T follicular helper cell (primary cell): ENCODE results near the gene LSM3.
"Not testable (repeated sequence)": the region's sequence is repeated elsewhere in the genome, so short reads cannot be mapped to it uniquely, and the experiment has no call there.

ENCODE experiments used
- DNase-seq: peaks from one replicate; pipeline ENCODE4 v3.0.0-alpha.2; 2020; ENCODE audit warnings: low read depth

LSM3 gene

DNA sequence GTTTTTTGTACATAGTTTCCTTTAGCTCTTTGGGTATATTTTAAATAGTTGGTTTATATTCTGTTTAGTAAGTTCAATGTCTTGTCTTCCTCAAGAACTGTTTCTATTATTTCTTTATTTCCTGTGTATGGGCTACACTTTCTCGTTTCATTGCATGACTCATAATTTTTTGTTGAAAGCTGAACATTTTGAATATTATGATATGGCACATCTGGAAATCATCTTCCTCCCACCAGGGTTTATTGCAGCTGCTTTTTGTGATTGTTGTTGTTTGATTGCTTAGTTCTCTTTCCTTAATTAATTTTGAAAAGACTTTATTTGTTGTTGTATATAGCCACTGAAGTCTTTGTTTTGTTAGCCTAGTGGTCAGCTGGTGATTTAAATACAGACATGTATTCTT is 43.8 kb downstream of the LSM3 start:
- DNase-seq, result no peak

DNA sequence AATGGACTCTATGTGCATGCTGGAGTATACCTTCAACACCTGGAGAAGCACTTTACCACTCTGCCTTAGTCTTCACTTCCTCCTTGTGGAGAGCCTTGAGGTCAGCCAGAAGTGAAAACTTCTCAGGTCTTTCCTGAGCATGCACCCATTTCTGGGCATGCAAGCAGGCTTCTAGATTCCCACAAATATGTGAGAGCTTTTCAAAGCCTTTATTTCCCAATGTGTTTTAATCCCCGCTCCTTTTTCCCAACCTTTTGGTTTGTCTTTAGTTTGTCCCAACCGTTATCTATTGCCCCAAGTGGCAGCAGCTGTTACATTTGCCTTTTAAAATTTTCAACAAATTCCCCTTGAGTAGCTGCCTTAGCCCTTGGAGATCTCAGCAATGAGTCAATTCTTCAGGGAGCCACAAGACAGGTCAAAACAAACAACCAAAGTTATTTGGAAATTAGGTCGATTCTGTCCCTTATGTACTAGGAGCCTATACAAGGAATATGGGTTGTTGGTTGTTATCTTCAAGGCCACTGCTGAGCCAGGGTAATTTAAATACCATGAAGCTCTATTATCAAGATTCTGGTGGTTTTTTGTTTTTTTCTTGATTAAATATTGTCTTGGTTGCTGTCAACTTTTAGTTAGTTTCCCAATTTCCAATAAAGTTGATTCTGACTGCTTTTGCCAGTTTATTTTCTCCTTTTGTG is 44.4 kb downstream of the LSM3 start:
- no peak for DNase-seq

DNA sequence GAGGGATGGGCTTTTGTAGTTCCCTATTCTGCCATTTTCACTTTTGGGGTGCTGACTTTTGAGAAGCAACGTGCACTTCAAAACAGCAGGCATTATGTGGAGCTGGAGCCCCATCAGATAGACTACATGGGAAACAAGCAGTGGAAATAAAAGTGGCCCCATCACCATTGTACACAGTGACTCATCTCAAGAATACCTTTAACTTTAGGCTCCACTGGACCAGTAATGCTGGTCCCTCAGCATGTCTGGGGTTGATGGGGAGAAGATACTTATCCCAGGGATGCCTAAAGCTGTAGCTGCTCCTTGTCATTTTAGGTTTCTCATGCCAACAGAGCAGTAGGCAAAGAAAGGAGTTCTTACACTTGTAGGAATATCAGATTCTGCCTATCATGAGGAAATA is 45.0 kb downstream of the LSM3 start:
- no peak for DNase-seq

DNA sequence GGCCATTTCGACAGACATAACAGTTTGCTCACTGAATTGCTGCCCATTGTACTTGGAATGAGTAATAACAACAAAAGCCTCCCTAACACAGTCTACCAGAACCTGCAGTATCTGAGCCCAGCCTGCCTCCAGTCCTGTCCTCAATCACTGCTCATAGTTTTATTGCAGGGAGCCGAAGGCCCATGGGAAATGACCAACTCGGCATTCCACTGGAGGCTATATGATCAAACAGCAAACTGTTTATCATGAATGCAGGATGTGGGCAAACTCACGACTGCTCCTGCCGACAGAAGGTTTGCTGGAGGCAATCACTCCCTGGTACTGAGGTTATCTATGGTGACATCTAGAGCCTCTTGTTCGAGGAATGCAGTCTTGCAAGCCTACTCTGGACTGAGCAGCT is 46.3 kb downstream of the LSM3 start:
- DNase-seq, result no peak

DNA sequence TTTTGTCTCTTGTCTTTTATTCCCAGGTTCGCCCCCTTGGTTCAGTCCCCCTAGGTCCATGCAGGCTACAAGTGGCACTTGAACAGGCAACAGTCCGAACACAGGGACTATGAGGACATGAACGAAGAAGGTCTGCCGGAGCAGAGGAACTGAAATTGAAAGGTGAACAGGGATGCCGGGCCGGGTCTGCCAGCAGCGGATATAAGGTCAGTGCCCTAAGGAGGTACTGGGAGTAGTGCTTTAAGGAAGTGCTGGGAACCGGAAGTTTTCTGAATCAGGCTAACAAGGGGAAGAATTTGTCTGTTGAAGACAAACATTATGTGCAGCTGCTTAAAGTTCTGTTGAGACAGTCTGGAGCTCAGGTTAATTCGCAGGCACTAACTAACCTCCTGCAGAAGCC is 46.8 kb downstream of the LSM3 start:
- DNase-seq, result no peak

DNA sequence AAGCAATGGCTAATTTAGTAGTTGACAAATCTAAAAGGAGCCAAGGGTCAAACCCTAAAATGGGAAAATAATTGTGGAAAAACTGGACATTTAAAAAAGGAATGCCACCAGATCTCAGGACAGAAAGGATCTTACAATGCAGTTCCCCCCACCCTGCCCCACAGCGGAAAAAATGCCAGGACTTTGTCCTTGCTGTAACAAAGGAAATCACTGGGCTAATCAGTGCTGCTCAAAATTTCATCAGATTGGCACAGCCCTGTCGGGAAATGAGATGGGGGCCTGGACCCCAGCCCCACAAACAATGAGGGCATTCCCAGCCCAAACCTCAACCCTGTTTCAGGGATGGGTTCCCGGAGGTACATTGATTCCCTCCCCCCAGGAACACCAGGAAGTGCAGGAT is 47.7 kb downstream of the LSM3 start:
- not testable (repeated sequence) for DNase-seq

DNA sequence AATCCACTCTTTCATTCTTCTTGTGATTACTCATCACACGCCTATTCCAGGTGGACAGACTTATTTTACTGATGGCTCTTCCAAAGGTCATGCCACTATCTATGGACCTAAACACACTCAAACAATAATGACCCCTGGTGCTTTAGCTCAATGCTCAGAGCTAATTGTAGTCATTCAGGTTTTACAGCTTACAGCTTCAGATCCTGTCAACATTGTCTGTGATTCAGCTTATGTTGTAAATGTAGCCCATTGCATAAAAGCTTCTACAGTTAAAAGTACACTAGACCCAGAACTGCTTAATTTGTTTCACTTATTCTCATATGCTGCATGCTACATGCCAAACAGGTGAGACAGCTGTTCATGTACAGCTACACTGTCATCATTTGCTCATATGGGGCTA is 49.2 kb downstream of the LSM3 start:
- DNase-seq, result no peak

DNA sequence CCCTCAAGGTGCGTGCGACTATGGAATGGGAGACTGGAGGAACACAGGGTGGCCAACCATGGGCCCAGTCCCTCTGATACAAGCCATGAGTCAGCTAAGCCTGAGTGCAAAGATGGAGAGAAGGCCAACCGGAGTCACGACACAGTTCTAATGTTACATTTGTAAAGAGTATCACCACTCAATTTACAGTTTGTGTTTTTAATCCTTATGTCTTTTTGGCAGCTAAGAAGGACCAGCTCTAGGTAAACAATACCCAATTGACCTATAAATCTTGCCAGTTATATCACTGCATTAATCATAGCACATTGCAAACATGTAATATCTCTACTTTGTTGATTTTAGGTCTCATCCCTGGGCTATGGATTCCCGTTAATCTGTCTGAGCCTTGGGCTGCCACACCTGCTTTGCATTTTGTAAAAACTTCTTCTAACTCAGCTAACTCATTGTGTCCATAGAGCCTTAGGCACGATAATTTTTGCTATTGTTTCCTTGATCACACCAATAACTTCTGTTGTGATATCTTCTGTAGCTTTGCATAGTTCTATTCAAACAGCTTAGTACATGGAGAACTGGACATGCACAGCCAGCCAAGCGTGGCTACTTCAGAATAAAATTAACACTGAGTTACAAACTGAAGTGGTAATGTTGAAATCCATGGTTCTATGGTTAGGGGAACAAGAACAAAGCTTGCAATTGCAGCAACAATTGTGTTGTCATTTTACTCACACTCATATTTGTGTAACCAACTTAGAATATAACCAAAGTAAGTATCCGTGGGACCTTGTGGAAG is 50.3 kb downstream of the LSM3 start:
- DNase-seq, result no peak

DNA sequence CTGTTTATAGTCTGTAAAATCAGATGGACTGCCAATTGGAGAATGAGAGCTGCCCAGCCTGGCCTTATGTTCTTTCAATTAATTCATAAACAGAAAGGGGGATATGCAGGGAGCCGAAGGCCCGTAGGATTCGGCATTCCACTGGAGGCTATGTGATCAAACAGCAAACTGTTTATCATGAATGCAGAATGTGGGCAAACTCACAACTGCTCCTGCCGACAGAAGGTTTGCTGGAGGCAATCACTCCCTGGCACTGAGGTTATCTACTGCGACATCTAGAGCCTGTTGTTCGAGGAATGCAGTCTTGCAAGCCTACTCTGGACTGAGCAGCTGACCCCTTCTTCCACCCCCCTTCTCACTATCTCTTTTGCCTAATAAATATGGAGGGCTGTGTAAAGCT is 51.1 kb downstream of the LSM3 start:
- DNase-seq, result not testable (repeated sequence)

DNA sequence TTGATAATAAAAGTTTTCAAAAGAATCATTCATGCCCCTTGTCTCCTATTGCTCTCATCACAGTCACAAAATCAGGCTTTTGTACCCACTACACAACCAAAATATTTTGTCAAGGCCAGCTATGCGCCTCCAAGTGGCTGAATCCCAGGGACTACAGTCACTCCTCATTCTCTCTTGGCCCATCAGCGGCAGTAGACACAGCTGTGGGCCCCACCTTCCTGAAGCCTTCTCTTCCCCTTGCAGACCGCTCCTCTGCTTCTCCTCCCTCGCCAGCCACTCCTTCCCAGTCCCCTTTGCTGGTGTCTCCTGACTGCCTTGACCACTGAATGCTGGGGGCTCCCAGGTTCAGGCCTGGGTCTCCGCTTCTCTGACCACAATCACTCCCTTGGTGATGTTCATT is 52.1 kb downstream of the LSM3 start:
- no peak for DNase-seq

DNA sequence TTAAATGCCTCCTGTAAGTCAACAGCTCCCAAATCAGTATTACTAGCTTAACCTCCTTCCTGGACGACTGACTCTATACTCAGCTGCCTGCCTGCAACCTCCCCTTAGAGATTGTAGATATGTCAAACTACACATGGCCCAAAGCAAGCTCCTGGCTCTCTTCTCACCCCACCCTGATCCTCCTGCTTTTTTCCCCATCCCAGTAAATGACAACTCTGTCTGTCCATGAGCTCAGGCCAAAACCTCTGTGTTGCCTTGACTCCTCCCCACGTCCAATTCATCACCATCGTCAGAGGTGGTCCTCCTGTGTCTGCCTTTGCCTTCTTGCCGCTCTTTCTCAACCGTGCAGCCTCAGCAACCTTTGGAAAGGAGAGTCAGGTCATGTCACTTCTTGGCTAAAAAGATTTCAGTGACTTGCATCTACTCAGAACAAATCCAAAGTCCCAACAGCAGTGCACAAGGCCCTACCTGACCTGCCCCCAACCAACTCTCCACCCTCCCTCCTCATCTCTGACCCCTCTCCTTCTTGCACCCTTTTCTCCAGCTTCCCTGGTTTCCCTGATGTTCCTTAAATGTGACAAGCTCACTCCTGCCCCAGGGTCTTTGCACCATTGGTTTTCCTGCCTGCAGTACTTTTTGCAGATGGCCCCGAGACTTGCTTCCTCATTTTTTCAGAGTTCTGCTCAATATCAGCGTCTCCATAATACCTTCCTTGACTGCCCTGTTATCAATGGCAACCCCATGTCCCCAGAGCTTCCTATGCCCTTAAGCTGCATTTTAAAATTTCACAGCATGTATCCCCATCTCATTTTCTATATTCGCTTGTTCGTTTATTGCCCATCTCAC is 52.8 kb downstream of the LSM3 start:
- DNase-seq, result no peak

DNA sequence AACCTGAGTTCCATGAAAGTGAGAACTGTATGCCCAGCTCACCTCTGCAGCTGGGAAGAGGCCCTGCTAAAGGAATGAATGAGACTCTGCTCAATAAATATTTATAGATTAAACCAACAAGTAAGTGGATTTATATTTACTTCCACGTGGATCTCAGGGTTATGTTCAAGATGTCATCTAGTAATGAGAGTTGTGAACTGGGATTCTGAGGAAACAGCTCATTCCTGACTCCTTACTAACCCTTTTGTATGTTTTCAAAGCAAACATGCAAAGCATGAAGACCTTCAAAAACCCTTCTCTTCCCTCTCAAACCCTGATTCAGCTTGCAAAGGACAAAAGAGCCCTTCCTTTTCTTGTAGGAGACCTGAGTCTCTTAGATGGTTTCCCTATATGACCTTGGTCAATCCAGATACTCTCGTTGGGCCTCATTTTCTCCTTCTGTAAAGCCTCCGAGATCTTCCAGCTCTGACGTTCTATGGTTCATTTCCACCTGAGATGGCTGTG is 53.4 kb downstream of the LSM3 start:
- DNase-seq, result no peak

DNA sequence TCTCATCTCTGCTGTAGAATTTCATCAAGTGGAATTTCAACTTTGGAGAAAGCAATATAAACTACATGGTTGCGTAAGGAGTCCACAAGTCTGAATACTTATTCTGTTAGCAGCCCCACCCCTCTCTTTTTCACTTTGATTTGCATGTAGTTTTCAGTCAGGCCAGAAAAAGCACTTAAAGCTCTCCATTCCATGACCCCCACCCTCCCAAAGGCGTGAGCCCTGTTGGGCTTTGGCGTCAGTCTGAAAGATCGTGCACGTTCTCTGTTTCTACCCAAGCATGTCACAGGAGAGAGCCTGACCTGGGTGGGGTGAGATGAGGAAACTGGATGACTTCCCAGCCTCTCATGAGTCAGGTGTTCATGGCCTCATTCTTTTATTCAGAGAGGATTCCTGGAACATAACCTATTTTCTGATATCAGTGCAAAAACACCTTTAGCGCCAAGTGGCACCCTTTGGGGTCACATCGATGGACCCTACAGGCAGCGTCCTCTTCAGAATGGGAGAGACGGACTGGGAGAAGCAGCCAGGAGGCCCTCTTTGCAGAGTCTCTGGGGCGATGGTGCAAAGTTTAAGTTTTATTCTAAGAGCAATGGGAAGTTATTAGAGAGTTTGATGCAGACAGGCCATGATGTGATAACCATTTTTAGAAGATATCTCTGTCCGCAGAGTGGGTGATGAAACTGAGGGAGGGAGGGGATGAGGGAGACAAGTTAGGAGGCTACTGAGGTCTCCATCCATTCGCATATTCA is 55.8 kb downstream of the LSM3 start:
- no peak for DNase-seq

DNA sequence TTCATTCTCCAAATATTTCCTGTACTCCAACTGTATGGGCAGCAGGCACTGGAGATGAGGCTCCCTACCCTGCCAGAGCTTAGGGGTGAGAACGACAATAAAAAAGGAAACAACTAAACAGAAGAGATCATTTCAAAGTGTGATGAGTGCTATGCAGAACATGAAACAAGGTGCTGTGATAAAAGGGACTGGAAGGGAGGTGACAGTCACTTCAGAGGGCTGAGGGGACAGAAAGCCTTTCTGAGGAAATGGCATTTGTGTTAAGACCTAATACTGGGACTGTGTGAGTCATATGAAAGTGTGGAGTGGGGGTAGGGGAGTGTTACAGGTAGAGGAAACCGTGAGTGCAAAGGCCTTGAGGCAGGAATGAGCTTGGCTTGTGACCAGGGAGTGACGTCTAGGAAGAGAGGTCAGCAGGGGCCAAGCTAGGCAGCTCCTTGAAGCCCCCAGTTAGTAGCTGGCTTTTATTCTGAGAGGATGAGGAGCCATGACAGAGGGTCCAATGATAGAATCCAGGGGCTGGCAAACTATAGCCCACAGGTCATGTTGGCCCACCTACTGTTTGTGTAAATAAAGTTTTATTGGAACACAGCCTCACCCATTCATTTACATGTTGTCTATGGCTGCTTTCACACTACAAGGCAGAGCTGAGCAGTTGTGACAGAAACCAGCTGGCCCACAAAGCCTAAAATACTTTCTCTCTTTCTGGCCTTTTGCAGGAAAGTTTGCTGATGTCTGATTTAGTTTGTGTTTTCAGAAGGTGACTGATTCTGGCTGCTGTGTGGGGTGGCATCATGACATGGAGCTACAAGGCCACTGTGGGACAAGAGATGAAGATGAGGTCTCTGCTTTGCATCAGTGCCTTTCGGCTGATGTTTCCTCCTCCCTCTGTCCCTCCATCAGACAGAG is 56.6 kb downstream of the LSM3 start:
- no peak for DNase-seq

DNA sequence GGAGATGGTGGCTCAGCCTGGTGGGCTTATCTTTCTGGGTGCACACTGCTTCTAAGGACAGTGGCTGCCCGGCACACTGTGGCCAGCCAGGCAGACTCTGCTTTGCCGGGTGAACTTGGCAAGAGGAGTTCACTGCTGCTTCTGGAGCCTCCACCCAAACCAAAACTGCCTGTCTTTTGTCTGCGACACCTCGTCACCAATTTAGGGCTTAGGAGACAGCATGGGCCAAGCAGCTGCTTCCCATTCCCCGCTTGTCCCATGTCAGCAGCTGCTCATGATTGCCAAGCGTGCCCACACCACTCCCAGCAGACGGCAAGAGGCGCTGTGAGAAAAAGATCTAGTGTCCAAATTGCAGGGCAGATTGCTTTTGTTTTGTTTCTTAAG is 57.3 kb downstream of the LSM3 start:
- DNase-seq, result no peak

DNA sequence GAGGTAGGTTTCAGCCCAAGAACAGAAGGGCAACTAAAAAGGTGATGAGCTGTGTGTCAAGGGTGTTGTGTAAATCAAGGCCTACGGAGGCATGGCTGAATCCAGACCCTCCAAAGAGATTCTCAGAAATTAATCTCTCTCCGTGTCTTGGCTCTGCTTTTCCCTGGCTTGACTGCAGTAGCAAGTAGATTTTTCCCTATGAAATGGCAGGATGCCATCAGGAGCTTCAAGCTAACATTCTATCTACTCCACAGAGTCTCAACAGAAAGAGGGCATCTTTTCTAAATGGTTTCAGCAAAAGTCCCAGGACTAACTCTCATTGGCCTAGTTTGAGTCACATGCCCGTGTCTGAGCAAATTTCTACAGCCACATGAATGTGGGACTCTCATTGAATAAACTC is 58.3 kb downstream of the LSM3 start:
- DNase-seq, result no peak

DNA sequence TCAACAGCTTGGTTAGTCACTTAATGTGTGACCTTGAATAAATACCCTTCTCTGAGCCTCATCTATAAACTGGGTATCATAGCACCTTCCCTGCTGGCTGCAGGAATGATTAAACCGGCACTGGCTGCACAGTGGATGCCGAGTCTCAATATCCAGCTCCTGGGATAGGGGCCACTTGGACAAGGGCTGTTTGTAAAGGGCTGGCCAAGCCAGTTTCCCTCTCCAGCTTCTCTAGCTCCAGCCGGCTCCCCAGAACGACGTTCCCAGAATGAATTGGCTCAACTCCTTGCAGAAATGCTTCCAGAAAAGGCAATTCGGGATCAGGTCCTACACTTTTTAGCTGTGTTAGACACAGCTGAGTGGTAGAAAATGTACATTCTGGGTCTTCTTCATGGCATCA is 58.8 kb downstream of the LSM3 start:
- DNase-seq, result no peak

DNA sequence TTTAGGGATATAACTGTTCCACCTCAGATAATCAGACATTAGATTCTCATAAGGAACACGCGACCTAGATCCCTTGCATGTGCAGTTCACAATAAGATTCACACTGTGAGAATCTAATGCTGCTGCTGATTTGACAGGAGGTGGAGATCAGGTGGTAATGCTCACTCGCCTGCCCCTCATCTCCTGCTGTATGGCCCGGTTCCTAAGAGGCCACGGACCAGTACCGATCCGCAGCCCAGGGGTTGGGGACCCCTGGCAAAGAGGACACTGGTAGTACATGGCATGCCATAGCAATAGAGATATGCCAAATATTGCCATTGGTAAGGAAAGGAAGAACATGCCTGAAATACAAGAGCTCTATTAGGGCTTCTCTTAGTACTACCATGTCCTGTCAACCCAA is 59.7 kb downstream of the LSM3 start:
- DNase-seq, result no peak

DNA sequence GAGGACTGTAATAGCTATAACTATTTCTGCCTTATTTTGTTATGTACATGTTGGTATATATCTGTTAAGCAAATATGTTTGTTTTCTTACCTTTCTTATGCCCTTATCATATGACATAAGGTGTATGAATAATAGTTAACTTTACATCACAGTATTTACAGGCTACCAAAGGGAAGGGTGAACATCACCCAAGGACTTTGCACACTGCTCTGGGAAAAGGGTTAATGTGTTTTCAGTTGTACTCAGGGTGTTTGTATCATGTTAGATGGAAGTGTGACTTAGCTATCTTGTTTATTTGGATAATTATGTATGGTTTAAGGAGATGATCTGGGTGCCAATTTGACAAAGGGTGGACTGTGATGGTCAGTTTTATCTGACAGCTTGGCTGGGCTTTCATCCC is 60.3 kb downstream of the LSM3 start:
- no peak for DNase-seq

DNA sequence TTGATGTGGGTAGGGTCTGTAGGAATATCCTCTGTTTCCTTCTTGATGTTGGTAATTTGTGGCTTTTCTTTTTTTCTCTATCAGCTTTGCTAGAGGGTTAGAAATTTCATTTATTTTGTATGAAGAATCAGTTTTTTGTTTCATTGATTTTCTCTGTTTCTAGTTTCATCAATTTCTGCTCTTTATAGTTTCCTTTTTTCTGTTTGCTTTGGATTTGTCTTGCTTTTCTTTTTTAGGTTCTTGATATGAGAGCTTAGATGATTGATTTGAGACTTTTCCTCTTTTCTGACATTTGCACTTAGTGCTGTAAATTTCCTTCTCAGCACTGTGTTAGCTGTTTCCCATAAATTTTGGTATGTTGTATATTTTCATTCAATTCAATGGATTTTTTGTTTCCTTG is 61.3 kb downstream of the LSM3 start:
- no peak for DNase-seq

DNA sequence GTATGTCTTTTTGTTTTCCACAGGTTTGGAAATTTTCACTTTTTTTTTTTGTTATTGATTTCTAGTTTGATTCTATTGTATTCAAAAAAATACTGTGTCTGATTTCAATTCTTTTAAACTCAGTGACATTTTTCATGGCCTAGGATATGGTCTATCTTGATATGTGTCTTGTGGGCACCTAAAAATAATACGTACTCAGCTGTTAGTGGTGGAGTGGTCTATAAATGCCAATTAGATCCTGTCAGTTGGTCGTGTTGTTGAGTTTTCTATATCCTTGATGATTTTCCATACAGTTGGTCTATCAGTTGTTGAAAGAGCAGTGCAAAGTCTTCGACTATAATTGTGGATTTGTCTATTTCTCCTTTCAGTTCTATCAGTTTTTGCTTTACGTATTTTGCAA is 61.7 kb downstream of the LSM3 start:
- DNase-seq, result no peak
